NAMALWA (cell line): ENCODE measurements around the gene GTPBP6.
"Not testable (repeated sequence)": the region's sequence is repeated elsewhere in the genome, so short reads cannot be mapped to it uniquely, and the experiment has no call there.

ENCODE experiments used
- DNase-seq: peaks from one replicate; pipeline ENCODE4 v3.0.0-alpha.2; 2015; ENCODE audit warnings: low spot score

GTPBP6 gene

DNA sequence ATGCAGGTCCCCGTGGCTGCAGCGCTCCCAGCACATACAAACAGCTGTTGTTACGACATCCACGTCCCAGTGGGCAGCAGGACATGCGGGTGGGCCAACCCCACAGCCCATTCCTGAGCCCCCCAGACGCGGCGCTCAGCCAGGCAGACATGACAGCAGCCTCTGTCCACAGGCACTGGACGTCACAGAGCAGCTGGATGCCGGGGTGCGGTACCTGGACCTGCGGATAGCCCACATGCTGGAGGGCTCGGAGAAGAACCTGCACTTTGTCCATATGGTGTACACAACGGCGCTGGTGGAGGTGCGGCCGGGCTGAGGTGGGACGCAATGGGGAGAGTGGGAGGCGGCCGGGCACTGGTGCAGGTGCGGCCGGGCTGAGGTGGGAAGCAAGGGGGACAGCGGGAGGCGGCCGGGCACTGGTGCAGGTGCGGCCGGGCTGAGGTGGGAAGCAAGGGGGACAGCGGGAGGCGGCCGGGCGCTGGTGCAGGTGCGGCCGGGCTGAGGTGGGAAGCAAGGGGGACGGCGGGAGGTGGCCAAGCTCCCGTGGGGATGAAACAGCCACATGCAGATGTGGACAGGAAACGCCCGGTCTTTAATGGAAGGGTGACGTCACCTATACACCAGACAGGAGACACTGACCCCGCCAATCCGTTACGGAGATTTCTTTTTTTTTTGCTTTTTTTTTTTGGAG is 28.0 kb downstream of the GTPBP6 start:
- DNase-seq, result no peak

DNA sequence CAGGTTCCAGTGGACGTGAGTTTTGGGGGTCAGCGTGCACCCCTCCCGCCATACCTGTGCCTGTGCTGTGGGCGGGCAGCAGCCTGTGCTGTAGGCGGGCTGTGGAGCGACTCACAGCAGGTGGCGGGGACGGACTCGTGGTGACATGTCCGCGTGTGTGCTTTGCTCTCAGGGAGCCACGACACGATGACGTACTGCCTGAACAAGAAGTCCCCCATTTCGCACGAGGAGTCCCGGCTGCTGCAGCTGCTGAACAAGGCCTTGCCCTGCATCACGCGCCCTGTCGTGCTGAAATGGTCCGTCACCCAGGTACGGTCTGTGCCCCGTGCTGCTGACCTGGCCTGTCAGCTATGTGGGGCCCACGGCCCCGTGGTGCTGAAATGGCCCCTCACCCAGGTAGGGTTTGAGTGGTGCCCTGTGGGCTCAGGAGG is 30.0 kb downstream of the GTPBP6 start:
- DNase-seq, result no peak

DNA sequence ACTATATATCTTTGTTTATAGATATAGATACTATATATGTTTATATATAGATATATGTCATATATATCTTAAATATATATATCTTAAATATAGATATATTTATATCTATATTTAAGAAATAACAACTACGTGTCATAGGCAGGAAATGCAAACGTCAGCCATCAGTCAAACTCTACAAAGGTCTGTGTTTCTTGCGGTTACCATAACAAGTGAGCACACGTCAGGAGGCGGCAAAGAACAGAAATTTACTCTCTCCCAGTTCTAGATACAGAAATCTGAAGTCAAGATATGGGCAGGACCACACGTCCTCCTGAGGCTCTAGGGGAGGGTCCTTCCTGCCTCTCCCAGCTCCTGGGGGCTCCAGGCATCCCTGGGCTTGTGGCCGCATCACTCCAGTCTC is 30.9 kb downstream of the GTPBP6 start:
- DNase-seq, result peak; percentile 17

DNA sequence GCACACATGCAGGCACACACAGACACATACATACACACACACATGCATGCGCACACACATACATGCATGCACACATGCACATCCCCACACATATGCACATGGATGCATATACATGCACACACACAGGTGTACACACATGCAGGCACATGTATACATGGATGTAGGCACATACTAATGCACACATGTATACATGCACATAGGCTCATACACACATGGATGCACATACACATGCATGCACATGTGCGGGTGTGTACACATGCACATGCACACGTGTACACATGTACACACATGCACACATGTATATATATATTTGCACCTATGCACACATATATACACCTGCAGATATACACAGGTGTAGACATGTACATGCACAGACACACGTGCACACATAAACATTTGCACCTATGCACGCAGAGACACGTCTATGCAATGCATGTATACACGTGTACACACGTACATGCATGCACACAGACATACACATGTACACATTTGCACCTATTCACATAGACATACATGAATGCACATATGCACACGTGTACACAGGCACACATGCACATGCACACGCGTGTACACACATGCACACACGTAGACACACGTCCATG is 33.4 kb downstream of the GTPBP6 start:
- DNase-seq, result no peak

DNA sequence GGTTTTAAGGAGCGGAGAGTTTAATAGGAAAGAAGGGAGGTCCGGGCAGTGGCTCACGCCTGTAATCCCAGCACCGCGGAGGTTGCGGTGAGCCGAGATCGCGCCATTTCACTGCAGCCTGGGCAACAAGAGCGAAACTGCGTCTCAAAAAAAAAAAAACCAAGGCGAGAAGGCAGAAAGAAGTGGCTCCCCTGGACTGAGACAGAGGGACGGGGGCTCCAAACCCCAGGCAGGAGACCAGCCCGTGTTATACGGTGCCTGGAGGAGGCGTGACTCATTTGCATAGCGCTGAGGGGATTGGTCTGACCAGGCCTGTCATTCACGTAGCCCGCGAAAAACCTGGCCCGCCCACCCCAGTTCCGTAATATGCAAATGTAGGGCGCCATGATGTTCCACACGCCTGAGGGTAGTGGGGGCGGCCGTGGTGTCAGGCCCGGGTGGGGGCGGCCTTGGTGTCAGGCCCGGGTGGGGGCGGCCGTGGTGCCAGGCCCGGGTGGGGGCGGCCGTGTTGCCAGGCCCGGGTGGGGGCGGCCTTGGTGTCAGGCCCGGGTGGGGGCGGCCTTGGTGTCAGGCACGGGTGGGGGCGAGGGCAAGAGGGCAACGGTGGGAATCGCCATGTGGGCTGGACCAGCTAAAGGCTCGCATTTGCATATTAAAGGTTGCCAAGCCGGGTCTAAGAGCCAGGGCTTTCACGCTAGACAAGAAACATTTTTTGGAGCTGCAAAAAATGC is 35.3 kb downstream of the GTPBP6 start:
- DNase-seq, result peak; percentile 98

DNA sequence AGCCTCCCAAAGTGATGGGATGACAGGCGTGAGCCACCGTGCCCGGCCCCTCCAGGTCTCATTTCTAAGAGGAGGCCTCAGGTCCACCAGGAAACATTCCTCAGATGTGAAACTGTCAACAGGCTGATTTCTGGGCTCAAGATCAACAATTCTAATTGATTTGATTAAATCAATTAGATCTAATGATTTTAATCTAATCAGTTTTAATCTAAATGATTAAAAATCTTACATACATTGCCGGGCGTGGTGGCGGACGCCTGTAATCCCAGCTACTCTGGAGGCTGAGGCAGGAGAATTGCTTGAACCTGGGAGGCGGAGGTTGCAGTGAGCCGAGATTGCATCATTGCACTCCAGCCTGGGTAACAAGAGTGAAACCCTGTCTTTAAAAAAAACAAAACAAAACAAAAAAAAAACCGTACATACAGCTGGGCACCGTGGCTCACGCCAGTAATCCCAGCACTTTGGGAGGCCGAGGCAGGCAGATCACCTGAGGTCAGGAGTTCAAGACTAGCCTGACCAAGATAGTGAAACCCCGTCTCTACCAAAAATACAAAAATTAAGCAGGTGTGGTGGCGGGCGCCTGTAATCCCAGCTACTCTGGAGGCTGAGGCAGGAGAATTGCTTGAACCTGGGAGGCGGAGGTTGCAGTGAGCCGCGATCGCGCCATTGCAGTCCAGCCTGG is 36.5 kb downstream of the GTPBP6 start:
- not testable (repeated sequence) for DNase-seq

DNA sequence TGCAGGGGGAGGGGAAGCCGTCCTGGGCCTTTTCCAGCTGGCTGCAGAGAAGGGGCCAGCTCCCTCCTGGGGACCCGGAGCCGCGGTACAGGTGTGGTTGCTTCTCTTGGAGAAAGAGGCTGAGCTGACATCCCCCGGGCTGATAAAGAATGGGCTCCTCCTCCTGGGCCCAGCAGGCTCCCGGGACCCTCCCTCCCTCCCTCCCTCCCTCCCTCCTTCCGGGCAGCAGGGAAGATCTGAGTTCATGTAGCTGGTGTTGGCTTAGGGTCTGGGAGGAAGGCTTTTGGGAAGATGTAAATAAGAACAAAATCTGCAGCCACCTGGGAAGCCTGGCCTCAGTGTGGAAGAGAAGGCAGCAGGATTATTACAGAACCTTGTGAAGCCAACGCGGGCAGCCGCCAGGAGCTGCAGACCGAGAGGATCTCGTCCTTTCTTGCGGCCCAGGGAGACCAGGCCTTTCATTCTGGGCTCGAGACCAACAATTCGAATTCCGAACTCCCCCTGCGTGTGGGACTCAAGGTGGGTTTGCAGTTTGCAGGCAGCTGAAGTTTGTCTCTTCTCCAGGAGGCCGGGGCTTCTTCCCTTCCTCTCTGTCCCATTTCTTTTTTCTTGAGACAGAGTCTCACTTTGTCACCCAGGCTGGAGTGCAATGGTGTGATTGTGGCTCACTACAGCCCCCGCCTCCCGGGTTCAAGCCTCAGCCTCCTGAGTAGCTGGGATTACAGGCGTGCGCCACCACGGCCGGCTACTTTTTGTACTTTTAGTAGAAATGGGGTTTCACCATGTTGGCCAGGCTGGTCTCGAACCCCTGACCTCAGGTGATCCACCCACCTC is 37.2 kb downstream of the GTPBP6 start, which contains the start of gene PLCXD1:
Gene PLCXD1, plus strand, starts transcription at position 216 of the 834 bp plus-strand sequence. CDS start 2,807 bp downstream, outside the sequence.
- DNase-seq, result peak; percentile 38

DNA sequence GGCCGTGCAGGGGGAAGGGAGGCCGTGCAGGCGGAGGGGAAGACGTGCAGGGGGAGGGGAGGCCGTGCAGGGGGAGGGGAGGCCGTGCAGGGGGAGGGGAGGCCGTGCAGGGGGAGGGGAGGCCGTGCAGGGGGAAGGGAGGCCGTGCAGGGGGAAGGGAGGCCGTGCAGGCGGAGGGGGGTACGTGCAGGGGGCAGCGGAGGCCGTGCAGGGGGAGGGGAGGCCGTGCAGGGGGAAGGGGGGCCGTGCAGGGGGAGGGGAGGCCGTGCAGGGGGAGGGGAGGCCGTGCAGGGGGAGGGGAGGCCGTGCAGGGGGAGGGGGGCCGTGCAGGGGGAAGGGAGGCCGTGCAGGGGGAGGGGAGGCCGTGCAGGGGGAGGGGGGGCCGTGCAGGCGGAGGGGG is 37.9 kb downstream of the GTPBP6 start:
- not testable (repeated sequence) for DNase-seq

DNA sequence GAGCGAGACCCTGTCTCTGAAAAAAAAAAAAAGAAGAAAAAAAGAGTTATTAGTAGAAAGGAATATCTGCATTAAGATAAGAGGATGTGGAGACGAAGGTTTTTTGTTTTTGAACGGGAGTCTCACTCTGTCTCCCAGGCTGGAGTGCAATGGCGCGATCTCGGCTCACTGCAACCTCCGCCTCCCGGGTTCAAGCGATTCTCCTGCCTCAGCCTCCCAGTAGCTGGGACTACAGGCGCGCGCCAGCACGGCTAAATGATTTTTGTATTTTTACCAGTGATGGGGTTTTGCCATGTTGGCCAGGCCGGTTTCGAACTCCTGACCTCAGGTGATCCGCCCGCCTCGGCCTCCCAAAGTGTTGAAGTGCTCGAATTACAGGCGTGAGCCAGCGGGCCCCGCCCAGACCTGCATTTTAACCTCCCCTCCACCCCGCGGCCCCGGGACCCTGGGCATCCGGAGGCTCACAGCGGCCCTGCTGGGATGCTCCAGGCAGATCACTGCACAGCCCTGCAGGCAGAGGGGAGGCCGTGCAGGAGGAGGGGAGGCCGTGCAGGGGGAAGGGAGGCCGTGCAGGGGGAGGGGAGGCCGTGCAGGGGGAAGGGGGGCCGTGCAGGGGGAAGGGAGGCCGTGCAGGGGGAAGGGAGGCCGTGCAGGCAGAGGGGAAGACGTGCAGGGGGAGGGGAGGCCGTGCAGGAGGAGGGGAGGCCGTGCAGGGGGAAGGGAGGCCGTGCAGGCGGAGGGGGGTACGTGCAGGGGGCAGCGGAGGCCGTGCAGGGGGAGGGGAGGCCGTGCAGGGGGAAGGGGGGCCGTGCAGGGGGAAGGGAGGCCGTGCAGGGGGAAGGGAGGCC is 38.6 kb downstream of the GTPBP6 start:
- not testable (repeated sequence) for DNase-seq

DNA sequence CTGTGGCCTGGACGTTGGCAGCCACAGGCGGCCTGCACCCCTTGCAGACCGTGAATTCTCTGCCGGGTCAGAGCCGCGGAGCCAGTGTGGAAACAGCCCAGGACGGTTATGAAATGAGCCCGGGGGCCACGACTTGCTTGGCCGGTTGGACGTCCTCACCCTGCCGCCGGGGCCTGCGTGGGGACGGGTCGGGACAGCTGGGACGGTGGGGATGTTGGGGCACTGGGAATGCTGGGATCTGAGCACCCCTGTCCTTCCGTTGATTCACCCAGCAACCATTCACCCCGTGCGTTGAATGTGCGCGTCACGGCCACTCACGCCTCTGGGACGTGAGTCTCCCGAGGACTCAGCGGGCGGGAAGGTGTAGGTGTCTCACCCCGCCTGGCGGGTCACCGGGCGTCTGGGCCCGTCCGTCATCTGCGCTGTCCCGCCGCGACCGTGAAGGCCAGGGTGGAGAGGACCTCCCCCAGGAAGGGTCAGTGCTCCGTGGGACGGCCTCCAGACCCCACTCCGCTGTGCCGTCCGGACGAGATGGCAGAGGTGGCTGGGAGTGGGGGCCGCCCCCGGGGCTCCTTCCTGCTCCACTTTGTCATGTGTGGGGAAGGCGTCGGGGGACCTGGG is 41.9 kb downstream of the GTPBP6 start:
- no peak for DNase-seq

DNA sequence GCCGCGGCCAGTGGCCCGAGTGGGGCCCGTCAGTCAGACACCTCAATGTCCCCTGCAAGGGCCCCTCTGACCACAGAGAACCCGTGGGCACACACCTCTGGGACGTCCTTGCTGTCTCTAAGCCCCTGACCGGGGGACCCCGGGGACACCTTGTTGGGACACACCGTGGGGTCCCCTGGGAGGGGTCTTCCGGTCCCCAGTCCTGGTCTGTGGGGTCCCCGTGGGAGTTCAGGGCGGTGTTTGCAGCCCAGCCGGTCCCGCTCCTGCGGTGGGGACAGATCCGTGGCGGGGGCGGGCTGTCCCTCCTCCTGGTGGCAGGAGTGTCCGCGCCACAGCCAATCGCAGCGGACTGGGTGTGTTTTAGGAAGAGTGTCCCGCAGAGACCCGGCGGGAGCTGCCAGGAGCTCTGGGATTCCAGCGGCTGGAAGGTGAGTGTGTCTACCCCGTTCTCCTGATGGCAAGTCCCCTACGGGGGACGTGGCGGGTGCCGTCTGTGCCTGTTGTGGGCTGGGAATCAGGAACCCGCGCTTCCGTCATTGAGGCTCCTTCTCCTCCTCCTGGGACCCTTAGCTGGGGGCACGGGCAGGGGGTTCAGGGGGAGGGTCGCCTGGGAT is 42.5 kb downstream of the GTPBP6 start:
- peak; percentile 40 for DNase-seq

DNA sequence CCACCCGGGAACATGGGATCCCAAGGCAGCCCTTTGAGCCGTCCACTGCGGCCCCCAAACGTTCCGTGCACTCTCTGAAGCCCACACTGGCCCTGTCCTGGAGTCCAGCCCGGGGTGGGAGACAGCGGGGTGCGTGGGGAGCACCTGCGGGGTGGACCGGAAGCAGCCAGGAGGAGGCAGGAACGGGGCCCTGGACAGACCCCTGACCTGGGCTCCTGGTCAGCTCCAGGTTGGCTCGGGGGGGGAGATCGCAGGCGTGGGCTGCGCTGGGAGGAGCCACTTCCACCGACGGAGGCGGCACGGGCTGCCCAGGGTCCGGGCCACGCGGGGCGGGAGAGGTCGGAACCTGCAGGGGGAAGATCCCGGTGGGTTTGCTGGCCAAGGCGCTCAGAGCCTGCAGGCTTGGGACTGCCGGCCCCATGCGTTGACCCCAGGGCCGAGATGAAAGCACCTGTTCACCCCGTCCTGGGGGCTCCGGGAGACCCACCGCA is 43.1 kb downstream of the GTPBP6 start:
- DNase-seq, result no peak

DNA sequence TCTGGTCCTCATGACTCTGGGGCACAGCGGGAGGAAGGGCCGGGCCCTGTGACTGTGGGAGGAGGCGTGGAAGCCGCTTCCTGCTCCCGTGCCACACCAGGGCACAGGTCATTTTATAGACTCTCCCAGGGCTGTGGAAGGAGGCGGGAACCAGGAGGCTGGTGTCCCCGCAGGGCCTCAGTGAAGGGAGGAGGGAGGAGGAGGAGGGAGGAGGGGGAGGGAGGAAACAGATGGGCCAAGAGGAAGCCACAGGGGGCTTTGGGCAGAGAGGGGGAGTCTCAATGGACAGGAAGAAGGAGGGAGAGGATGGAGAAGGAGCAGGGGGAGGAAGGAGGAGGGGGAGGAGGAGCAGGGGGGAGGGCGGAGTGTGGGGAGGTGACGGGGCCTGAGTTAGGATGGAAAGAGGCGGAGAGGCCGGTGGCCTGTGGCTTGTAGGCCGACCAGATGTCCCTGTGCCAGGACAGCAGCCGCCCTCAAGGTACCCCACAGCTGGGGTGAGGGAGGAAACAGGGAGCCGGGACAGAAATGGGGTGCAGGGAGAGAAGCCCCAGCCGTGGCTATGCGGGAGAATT is 43.6 kb downstream of the GTPBP6 start:
- no peak for DNase-seq

DNA sequence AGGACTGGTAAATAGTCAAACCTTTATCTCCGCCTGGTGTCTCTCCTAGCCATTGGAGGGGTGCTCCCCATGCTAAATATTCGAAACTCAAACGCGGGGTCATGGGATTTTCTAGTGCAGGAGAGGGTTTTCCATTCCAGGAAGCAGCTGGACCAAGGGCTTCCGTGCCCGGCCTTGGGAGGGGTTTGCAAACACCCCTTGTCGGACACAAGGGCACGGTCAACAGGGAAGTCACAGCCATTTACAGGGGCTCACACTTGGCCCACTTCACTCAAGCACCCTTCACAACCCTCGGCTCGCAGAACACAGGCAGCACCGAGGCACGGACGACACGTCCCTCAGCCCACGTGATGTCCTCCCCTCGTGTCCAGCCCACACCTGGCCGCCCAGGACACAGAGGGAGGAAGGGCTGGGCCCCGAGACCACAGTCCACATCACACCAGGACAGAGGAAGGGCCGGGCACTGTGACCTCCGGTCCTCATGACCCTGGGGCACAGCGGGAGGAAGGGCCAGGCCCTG is 47.7 kb downstream of the GTPBP6 start:
- DNase-seq, result no peak

DNA sequence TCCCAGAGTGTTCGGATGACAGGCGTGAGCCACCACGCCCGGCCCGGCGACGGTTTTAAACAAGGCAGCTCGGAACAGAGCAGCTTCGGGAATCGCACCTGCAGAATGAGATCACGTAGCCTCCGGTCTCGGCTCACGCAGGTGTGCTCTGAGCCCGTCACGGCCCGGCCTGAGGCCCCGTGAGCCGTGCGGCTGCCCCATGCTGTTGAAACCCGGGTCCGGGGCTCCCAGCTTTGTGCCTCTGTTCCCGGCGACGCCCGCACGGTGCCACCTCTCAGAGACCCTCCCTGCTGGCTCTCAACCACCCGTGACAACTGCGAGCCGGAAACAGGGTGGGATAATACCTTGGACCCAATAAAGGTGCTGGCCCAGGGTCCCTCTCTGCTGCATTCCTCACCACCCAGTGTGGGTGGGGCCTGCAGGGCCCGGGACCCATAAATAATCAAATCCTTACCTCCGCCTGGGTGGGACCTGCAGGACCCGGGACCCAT is 50.8 kb downstream of the GTPBP6 start:
- no peak for DNase-seq

DNA sequence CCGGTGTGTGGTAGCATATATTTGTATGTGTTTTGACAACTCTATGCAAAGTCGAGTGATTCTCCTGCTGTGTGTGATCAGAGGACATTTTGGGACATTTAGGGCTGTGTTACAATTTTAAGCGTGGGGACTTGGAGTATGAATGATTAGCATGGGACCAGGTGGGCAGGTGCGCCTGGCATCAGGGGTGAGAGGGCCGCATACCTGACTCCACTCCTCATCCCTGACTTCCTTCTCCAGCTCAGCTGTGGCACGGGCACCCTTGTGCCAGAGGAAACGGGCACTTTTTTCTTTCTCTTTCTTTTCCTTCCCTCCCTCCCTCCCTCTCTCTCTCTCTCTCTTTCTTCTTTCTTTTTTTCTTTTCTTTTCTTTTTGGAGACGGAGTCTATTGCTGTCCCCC is 53.1 kb downstream of the GTPBP6 start:
- no peak for DNase-seq

DNA sequence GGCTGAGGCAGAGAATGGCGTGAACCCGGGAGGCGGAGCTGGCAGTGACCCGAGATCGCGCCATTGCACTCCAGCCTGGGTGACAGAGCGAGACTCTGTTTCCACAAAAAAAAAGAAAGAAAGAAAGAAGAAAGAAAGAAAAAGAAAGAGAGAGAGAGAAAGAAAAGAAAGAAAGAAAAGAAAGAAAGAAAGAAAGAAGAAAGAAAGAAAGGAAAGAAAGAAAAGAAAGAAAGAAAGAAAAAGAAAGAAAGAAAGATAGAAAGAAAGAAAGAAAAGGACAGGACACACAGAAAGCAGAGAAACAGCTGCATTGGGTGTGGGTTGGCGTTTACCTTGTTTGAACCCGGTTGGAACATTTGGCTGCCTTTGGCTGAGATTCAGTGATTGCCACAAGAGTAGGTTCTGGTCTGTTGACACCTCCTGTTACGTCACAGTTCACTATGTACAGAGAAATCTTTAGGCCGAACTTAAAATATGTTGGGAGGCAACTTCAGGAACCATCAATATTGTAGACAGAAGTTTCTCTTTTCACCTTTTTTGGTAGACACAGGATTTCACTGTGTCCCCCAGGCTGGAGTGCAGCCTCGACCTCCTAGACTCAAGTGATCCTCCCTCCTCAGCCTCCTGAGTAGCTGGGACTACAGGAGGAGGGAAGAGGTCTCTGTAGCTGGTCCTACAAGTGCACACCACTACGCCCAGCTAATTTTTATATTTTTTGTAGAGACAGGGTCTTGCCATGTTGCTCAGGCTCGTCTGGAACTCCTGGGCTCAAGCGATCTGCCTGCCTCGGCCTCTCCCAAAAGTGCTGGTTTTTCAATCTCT is 53.8 kb downstream of the GTPBP6 start:
- DNase-seq, result no peak

DNA sequence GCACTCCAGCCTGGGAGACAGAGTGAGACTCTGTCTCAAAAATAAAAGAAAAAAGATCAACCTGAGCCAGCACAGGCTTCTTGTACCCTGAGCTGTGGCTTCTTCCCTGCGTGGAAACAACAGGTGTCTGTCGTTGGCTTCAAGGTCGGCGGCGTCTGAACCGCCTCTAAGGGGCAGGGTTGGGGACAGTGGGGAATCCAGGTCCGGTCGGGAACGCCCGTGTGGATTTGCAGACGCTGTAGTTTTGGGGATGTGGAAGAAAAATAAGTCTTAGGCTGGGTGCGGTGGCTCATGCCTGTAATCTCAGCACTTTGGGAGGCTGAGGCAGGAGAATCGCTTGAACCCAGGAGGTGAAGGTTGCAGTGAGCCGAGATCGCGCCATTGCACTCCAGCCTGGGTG is 54.6 kb downstream of the GTPBP6 start:
- not testable (repeated sequence) for DNase-seq
